ENCODE measurements around the gene STRN. TPM values are rescaled to one million over a fixed set of nuclear protein-coding genes. Genes with fewer than 3 reads are reported as not detected.

STRN gene
- total and polyA plus RNA-seq, 2 of the 13 experiments (the other 11 are each of a cell fraction or from before 2014, with no cell fraction given): 10.4 to 19.3 TPM

GRCh38 chr2:36811071-36811470 lies 155.3 kb downstream of the STRN start:
- BruUV-seq (replicated peaks): no TSS peak
- H3K9me3 ChIP-seq (ENCODE audit: low read length): no peaks in the 10 kb centered on the region
- no peaks in the 10 kb centered on the region for H3K79me2 ChIP-seq (ENCODE audit: insufficient read depth, low read length)
- H3K27ac ChIP-seq (ENCODE audit: extremely low read length, insufficient read depth, low read length): no peak overlapping the region
- WGBS (ENCODE audit: low lambda C conversion rate): 48% methylated on average over 5 of the region's 5 CpGs
- TF ChIP-seq ZNF556 (CRISPR knock-in tag; IDR thresholded peaks at IDR 0.05; ENCODE audit: borderline replicate concordance) (no peak), ZNF503 (CRISPR knock-in tag; IDR thresholded peaks at IDR 0.05) (no peak), SMAD9 (CRISPR knock-in tag; IDR thresholded peaks at IDR 0.05) (no peak), ZNF333 (CRISPR knock-in tag; IDR thresholded peaks at IDR 0.05; ENCODE audit: borderline replicate concordance) (no peak), SMYD3 (CRISPR knock-in tag; IDR thresholded peaks at IDR 0.05) (no peak), SP1 (IDR thresholded peaks at IDR 0.05) (no peak), SP1 (CRISPR knock-in tag; IDR thresholded peaks at IDR 0.05) (no peak), HMG20B (CRISPR knock-in tag; conservative IDR thresholded peaks at IDR 0.05) (no peak), ZNF354B (CRISPR knock-in tag; IDR thresholded peaks at IDR 0.05) (no peak), ZNF33B (CRISPR knock-in tag; IDR thresholded peaks at IDR 0.05) (no peak), ZNF747 (CRISPR knock-in tag; IDR thresholded peaks at IDR 0.05; ENCODE audit: borderline replicate concordance) (no peak), RARA (CRISPR knock-in tag; IDR thresholded peaks at IDR 0.05) (no peak), ZNF784 (CRISPR knock-in tag; IDR thresholded peaks at IDR 0.05; ENCODE audit: borderline replicate concordance) (no peak), POLR2A (IDR thresholded peaks at IDR 0.05; ENCODE audit: insufficient read depth in 1 of 2, low read depth in 2 of 2, low read length in 2 of 2) (no peak), ZNF281 (CRISPR knock-in tag; IDR thresholded peaks at IDR 0.05; ENCODE audit: borderline replicate concordance) (no peak)
- TF ChIP-seq, protein P1, sequence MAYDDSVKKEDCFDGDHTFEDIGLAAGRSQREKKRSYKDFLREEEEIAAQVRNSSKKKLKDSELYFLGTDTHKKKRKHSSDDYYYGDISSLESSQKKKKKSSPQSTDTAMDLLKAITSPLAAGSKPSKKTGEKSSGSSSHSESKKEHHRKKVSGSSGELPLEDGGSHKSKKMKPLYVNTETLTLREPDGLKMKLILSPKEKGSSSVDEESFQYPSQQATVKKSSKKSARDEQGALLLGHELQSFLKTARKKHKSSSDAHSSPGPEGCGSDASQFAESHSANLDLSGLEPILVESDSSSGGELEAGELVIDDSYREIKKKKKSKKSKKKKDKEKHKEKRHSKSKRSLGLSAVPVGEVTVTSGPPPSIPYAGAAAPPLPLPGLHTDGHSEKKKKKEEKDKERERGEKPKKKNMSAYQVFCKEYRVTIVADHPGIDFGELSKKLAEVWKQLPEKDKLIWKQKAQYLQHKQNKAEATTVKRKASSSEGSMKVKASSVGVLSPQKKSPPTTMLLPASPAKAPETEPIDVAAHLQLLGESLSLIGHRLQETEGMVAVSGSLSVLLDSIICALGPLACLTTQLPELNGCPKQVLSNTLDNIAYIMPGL (CRISPR knock-in tag; IDR thresholded peaks at IDR 0.05; ENCODE audit: borderline replicate concordance in 1 of 2, low read depth in 1 of 2): no peak
- ChIA-PET POLR2A (interaction anchor here (0.7 kb wide), 1 partner anchor 809 kb away, joined by 3 read pairs; no protein-coding TSS in a partner anchor), CTCF (ENCODE audit: low intra/inter-chr PET ratio, low total read pairs) (no interaction called here)
- H3K4me1 ChIP-seq (ENCODE audit: insufficient read depth, low read length): no peaks in the 10 kb centered on the region
- no peak for FAIRE-seq
- ATAC-seq: no peak
- H3K27me3 ChIP-seq (ENCODE audit: control insufficient read depth in 1 of 2, insufficient read depth in 2 of 2, low read length in 2 of 2): peaks cover 2 to 5% of the 10 kb centered on the region in 2 experiments; a peak in 2 of 5 replicates
- intact Hi-C loops (cut with micrococcal nuclease; ENCODE audit: unreplicated experiment): no loop called here
- no peaks in the 10 kb centered on the region for H3K36me3 ChIP-seq (replicated peaks in 1 of 2; ENCODE audit: control insufficient read depth in 1 of 2, insufficient read depth in 2 of 2, low read length in 2 of 2)
- in situ Hi-C loops (cut with HindIII; ENCODE audit: extremely low pct_ligation_motif_present, low pct_unique_long_range_greater_than_20kb): no loop called here
- no peak overlapping the region for H3K9ac ChIP-seq (ENCODE audit: insufficient read depth, low read depth, low read length)
- no peak overlapping the region for H3K4me2 ChIP-seq (ENCODE audit: low read depth, low read length)
- H3K4me3 ChIP-seq (replicated peaks in 1 of 3; ENCODE audit: insufficient read depth in 1 of 3, low read depth in 2 of 3, low read length in 3 of 3): no peak overlapping the region
- H2AFZ ChIP-seq (ENCODE audit: low read length): no peak overlapping the region
- DNase-seq (ENCODE audit: low spot score): no peak
- H4K20me1 ChIP-seq (ENCODE audit: insufficient read depth, low read length): no peaks in the 10 kb centered on the region
